Stromal cell of bone marrow (primary cell): Measurements from ENCODE around the gene CCNH.

ENCODE experiments used
- DNase-seq: peaks from one replicate; pipeline ENCODE4 v3.0.0-alpha.2; 2012; ENCODE audit warnings: low read depth

Gene CCNH

GRCh38 chr5:87403409-87403808 lies 9.3 kb downstream of the CCNH start:
- no peak for DNase-seq

GRCh38 chr5:87401626-87402025 lies 11.1 kb downstream of the CCNH start:
- DNase-seq = no peak

GRCh38 chr5:87400305-87400899 lies 12.3 kb downstream of the CCNH start:
- DNase-seq = no peak

- no peak for DNase-seq
Observed at GRCh38 chr5:87399720-87400119, 13.0 kb downstream of the CCNH start.

GRCh38 chr5:87398981-87399614 lies 13.6 kb downstream of the CCNH start:
- no peak for DNase-seq

GRCh38 chr5:87394411-87395165 lies 18.1 kb downstream of the CCNH start:
- DNase-seq = no peak

GRCh38 chr5:87393331-87393730 lies 19.4 kb downstream of the CCNH start:
- no peak for DNase-seq

GRCh38 chr5:87392801-87393200 lies 19.9 kb downstream of the CCNH start:
- DNase-seq = no peak

GRCh38 chr5:87392170-87392569 lies 20.6 kb downstream of the CCNH start:
- no peak for DNase-seq

GRCh38 chr5:87390576-87391199 lies 22.0 kb downstream of the CCNH start:
- DNase-seq = no peak

GRCh38 chr5:87390075-87390474 lies 22.7 kb downstream of the CCNH start:
- DNase-seq = no peak

GRCh38 chr5:87389296-87390034 lies 23.3 kb downstream of the CCNH start:
- DNase-seq = no peak

GRCh38 chr5:87388129-87388528 lies 24.6 kb downstream of the CCNH start:
- no peak for DNase-seq

GRCh38 chr5:87385802-87386201 lies 26.9 kb downstream of the CCNH start:
- DNase-seq = no peak

- no peak for DNase-seq
Observed at GRCh38 chr5:87383216-87383615, 29.5 kb downstream of the CCNH start.

- no peak for DNase-seq
Observed at GRCh38 chr5:87382224-87382623, 30.5 kb downstream of the CCNH start.

- DNase-seq = no peak
Observed at GRCh38 chr5:87372705-87373104, 40.0 kb downstream of the CCNH start.

- no peak for DNase-seq
Observed at GRCh38 chr5:87369431-87369830, 43.3 kb downstream of the CCNH start.

GRCh38 chr5:87368601-87369000 lies 44.1 kb downstream of the CCNH start:
- no peak for DNase-seq

- DNase-seq = no peak
Observed at GRCh38 chr5:87367243-87367642, 45.5 kb downstream of the CCNH start.

GRCh38 chr5:87361536-87362213 lies 51.1 kb downstream of the CCNH start:
- no peak for DNase-seq

GRCh38 chr5:87361031-87361445 lies 51.7 kb downstream of the CCNH start:
- DNase-seq = peak; percentile 42
